LNCaP clone FGC (cell line): ENCODE data around the gene KCNIP1.

Source experiments
- DNase-seq: peaks from one replicate; pipeline ENCODE4 v3.0.0-alpha.2; 2011; ENCODE audit warnings: low read depth
- H3K4me3 ChIP-seq: 2 replicates; pipeline ENCODE4 v1.5.1; 2011; ENCODE audit warnings: mild to moderate bottlenecking, low read depth, low read length, control low read depth
- TF ChIP-seq, protein P1 (sequence below): IDR thresholded peaks from 2 replicates; pipeline ENCODE4 v1.5.1; 2012; ENCODE audit warnings: mild to moderate bottlenecking; ENCODE audit not compliant: control insufficient read depth, insufficient read depth; ENCODE audit errors: extremely low read depth

The KCNIP1 gene

DNA sequence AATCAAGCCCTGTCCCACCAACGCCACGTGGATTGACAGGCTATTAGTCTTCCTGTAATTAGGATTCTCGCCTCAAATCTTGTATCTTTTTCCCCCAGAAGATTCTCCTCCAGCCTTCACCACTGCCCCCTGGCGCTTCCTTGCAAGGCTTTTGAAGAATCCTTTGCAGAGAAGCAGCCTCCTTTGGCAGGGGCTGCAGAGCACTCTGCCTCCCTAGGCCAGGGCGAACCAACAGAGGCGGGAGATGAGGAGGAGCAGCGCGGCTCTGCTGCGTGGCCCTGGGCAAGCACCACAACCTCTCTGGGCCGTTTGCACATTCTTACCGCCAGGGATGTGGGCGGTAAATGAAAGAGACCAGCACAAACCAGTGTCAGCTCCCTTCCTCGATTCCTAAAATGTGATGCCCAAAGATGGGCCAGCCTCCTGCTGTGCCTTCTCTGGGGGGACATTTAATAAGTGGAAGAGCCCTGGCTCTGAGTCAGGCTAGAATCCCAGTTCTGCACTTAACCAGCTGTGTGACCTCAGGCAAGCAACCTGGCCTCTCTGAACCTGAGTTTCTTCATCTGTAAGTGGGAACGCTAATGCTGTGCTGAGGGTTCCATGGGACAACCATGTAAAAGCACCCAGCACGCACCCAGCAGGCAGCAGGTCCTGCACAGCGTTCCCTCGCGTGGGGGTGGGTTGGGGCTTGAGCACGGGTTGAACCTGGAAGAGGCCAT, 128.6 kb downstream of the KCNIP1 start:
- TF ChIP-seq, protein P1, sequence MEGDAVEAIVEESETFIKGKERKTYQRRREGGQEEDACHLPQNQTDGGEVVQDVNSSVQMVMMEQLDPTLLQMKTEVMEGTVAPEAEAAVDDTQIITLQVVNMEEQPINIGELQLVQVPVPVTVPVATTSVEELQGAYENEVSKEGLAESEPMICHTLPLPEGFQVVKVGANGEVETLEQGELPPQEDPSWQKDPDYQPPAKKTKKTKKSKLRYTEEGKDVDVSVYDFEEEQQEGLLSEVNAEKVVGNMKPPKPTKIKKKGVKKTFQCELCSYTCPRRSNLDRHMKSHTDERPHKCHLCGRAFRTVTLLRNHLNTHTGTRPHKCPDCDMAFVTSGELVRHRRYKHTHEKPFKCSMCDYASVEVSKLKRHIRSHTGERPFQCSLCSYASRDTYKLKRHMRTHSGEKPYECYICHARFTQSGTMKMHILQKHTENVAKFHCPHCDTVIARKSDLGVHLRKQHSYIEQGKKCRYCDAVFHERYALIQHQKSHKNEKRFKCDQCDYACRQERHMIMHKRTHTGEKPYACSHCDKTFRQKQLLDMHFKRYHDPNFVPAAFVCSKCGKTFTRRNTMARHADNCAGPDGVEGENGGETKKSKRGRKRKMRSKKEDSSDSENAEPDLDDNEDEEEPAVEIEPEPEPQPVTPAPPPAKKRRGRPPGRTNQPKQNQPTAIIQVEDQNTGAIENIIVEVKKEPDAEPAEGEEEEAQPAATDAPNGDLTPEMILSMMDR, result no peak
- DNase-seq, result no peak
- H3K4me3 ChIP-seq, result no peak overlapping the region

DNA sequence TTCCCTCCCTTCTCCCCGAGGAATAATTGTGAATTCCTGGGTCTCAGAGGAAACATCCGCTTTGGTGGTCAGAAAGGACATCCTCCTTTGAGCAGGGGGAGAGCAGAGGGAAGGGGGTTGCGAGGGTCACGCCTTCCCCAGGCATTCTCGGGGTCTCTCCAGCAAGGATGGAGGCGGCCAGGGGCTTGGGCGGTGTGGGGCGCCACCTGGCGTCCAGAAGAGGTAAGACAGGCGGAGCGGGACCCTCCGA, 129.1 kb downstream of the KCNIP1 start:
- no peak overlapping the region for H3K4me3 ChIP-seq
- no peak for DNase-seq
- TF ChIP-seq, protein P1, result peak; percentile 92

DNA sequence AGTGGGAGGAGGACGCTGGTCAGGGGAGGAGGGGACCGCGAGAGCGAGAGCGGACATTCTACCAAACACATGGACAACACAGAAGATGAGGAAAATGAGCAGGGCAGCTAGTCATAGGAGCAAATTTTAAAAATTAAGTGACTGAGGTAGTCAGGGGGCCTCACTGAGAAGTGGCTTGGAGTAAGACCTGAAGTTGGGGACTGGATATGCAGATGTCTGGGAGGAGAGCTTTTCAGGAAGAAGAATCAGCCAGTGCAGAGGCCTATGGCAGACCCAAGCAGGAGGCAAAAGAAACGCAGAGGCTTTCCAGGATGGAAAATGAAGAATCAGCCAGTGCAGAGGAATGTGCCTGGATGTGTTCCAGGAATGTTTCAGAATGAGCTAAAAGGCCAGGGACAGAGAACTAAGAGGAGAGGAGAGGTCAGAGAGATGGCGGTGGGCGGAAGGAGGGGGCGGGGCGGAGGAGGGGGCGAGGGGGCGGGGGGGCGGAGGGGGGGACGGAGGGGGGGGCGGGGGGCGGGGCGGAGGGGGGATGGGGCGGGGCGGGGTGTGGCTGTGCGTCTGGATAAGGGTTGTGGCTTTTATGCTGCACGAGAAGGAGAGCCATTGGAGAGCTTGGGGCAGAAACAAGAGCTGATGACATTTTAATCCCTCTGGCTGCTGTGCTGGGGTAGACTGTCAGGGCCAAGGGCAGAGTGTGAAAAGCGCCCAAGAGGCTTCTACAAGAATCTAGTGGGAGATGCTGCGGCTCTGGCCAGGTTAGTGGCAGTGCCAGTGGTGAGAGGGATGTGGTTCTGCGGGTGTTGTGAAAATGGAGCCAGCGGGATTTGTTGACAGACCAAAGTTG, 129.6 kb downstream of the KCNIP1 start:
- no peak overlapping the region for H3K4me3 ChIP-seq
- TF ChIP-seq, protein P1, result no peak
- DNase-seq, result no peak

DNA sequence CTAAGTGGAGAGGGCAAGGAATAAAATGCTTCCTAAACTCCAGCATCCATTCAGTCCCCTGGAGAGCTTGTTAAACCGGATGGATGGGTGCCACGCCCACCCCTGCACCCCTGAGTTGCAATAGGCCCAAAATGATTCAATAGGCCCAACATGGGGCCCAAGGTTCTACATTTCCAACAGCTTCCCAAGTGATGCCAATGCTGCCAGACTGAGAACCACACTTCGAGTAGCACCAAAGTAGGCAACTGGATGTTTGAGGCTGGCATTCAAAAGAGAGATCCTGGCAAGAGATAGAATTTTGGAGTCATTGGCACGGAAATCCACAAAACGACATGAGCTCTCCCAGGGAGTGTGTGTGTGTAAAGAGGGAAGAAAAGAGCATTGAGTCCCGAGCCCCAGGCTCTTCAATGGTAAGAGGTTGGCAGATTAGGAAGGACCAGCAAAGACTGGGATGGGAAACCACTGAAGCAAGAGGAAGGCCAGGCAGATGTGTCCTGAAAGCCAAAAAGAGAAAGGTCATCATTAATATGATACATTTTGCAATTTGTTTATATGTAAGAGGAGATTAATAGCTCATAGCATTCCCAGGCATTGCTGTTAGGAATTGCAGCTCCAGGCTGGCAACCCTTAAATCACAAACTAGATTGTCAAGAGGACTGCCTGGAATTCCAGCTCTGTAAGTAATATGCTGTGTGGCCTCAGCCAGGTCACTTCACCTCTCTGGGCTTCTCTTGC, 130.6 kb downstream of the KCNIP1 start:
- DNase-seq, result no peak
- TF ChIP-seq, protein P1, result no peak
- no peak overlapping the region for H3K4me3 ChIP-seq

DNA sequence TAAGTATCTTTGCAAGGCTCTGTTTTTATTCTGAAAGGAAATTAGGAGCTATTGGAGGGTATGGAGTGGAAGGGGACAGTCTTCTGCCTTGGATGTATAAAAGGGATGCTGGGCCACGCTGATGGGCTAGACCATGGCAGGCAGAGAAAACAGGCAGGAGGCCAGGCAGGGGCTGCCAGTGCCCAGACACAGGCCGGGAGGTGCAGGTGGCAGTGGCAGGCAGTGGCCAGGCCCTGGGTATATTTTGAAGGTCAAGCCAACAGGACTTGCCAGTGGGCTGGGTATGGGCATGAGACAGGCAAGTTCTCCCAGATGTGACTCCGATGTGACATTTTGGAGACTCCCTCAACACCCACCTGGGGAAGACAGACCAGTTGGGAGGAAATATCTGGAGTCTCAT, 131.9 kb downstream of the KCNIP1 start:
- TF ChIP-seq, protein P1, result no peak
- no peak for DNase-seq
- no peak overlapping the region for H3K4me3 ChIP-seq

GRCh38 chr5:170636206-170636605, 132.4 kb downstream of the KCNIP1 start:
- no peak for DNase-seq
- no peak overlapping the region for H3K4me3 ChIP-seq
- TF ChIP-seq, protein P1, result no peak
